ENCODE measurements around the gene CAD.

DNA sequence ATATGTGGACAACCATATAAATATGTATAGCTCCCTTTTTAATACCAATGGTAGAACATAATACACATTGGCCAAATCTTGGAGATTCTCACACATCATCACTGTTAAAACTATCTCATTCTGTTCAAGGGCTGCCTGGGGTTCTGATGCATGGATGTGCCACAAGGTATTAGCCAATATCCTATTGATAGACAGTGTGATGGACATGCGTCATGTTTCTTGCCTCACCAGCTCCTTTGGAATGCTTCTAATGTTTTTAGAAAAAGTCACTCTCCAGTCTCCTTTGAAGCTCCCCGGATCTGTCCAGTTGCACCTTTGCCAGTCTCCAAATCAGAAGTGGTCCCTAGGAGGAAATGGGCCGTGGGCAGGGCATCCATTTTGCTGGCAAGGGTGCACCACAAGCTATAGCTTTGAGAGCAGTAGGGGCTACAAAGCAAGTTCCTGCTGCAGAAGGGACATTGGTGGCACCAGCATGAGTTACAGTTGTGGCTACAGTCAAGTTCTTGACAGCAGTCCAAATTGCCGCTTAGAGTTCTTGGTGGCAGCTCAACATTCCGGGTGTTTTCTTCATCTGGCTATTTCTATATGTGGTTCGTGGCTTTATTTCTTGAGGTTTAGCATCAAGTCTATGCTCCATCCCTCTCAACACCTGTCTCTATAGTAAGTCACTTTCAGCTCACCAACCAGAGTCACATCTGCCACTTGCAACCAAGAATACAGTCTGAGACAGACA, 30.4 kb upstream of the CAD start:
- TF ChIP-seq, protein P1, sequence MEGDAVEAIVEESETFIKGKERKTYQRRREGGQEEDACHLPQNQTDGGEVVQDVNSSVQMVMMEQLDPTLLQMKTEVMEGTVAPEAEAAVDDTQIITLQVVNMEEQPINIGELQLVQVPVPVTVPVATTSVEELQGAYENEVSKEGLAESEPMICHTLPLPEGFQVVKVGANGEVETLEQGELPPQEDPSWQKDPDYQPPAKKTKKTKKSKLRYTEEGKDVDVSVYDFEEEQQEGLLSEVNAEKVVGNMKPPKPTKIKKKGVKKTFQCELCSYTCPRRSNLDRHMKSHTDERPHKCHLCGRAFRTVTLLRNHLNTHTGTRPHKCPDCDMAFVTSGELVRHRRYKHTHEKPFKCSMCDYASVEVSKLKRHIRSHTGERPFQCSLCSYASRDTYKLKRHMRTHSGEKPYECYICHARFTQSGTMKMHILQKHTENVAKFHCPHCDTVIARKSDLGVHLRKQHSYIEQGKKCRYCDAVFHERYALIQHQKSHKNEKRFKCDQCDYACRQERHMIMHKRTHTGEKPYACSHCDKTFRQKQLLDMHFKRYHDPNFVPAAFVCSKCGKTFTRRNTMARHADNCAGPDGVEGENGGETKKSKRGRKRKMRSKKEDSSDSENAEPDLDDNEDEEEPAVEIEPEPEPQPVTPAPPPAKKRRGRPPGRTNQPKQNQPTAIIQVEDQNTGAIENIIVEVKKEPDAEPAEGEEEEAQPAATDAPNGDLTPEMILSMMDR (IDR thresholded peaks at IDR 0.05; ENCODE audit: low read depth, low read length, poor library complexity, severe bottlenecking) = no peak
- no peak for TF ChIP-seq EZH2phosphoT487 (IDR thresholded peaks at IDR 0.05; ENCODE audit: borderline replicate concordance, low read length)
